HG03280 (cell line): ENCODE results near the gene SPAM1.
A peak's percentile ranks its signal among the peaks of the same experiment; 100 is the strongest.
"Not testable (repeated sequence)": the region's sequence is repeated elsewhere in the genome, so short reads cannot be mapped to it uniquely, and the experiment has no call there.

ENCODE experiments used
- ATAC-seq: cut with Tn5 transposase; IDR thresholded peaks from one replicate; pipeline ENCODE4 v1.9.1; 2021; ENCODE audit warnings: mild to moderate bottlenecking, moderate library complexity; ENCODE audit not compliant: unreplicated experiment

SPAM1 gene

DNA sequence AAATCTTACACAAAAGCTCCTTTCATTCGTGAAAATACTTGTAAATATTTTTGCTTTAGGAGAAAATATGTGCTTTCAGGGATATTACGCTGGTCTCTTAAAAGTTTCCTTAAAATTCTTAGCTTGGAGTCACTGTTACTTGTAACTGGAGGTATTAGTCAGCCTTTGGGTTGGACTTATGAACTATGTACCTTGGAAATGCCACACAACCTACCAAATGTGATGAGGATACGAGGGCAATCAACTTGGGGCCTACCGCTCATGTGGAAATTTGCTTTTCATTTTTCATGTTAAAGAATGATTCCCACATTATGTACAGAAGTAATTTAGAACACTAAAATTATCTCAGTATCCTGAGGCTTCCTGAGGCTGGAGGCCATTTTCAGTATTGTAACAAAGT is 23.1 kb downstream of the SPAM1 start:
- no peak for ATAC-seq

DNA sequence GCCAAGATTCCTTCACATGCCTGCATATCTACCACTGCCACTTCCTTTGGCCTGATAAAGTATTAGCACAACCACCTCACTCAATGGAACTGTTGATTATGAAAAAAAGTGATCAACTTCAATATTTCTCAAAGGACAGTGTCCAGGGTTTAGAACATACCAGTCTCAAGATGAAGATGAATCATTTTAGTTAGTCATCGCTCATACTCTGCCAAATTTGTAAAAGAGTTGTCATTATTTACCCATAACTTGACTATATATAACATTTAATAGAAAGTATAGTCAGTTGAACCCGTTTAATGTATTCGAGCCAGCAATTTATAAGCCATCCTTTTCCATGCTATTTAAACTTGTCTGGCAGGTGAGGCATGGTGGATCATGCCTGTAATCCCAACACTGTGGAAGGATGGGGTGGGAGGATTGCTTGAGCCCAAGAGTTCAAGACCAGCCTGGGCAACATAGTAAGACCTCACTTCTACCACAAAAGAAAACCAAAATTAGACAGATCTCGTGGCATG is 33.2 kb downstream of the SPAM1 start:
- no peak for ATAC-seq

DNA sequence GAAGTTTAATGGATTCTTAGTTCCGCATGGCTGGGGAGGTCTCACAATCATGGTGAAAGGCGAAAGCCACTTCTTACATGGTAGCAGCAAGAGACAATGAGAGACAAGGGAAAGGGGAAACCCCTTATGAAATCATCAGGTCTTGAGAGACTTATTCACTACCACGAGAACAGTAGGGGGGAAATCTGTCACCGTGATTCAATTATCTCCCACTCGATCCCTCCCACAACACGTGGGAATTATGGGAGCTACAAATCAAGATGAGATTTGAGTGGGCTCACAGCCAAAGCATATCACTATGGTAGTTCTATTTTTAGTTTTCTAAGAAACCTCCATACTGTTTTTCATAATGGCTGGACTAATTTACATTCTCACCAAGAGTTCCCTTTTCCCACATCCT is 36.7 kb downstream of the SPAM1 start:
- ATAC-seq: no peak

DNA sequence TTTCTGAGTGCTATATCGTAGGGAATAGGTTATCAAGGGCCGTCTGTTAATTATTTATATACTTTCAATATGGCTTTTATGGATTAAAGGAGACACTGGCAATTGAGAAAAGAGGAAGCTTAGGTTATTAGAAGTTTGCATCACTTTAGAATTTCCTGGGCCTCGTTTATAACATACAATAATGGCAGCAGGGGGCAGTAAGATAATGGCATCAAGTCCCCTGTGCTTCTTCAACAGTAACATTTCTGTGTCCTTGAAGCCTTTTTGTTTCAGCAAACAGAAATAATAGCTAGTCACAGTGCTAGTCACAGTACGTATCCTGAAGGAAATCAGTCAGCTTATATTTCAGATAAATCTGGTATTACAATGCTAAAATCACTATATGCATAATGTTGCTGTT is 41.9 kb downstream of the SPAM1 start:
- ATAC-seq: no peak

DNA sequence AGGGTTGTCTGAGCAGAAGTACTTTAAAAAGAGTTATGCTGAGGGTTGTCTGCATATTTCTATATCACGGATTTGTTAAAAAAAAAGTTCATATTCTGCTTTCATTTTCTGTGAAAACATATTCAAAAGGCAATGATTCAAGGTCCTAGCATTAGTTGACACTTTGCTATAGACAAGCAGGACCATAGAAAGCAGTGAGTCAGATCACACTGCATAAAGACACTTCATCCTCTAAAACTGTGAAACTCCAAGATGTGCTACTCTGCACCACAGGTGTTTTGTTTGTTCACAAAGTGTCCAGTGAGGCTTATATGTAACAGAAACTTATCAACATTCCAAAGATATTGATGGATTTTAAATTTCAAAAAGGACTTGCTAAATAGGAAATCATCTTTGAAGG is 47.0 kb downstream of the SPAM1 start:
- ATAC-seq: no peak

DNA sequence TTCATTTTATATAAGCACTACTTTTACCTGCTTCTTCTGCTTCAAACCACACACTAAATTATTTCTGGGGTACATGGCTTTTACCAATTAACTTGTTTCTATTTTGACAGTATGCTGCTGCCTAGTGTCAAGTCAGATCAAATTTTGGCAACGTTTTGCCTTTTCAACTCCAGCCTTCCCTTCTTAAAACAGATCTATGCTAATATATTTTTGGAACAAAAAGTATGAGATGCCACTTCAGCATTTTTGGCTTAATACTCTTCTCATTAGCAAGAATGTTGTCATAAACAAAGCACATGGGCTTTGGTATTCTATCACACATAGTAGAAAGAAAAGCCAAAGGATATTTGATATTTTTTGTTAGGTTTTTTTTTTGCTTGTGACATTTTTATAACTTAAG is 47.8 kb downstream of the SPAM1 start:
- no peak for ATAC-seq

DNA sequence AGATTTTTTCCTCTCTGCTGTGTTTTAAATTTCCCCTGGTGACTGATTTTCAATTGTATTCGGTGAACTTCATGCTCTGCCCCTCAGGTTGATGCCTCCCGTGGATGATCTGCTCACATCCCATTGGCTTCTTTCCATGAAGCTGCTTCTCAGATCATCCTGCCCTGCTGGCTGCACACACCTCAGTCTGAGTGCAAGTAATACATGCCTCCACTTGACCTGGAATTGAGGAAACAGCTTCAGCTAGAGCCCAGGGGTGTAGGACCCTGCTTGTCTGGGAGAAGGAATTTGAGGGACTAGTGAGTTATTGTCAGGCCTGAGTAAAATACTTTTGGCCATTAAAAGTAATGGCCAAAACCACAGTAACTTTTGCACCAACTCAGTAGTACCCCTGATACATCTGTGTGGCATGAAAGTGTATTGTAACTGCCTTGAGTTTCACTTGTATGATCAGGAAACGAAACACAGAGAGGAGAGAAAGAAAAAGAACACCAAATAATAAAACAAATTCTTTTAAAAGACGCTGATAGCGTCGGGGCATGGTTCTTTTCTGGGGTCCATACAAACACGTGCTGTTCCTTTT is 49.4 kb downstream of the SPAM1 start:
- ATAC-seq: peak; percentile 57

DNA sequence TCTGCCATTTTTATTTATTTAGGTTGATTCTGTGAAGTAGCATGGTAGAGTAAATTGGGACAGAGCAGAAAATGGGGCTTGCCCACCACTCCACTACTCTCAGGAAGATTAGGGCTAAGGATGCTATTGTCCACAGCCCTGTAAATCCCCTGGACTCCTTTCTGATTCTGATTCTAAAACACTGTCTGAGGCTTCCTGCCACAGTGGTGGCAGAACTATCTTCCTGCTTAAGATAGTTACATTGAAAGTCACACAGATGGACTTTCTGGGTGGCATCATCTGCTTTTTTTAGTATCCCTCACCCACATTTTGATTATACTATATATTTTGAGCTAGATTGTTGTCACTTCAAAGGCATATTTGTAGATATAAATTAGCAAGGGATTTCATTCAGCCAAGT is 50.0 kb downstream of the SPAM1 start:
- ATAC-seq: no peak

DNA sequence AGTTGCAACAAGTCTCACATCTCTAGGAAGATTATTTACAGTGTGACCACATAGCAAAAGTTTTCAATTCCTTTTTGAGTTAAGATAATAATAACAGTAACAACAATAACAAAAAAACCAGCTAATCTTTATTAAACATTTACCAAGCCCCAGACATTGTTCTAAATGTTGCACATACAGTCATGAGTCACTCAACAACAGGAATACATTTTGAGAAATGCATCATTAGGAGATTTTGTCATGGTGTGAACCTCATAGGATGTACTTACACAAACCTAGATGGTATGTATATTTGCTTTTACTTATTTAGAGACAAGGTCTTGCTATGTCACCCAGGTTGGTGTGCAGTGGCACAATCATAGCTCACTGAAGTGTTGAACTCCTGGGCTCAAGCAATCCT is 52.0 kb downstream of the SPAM1 start:
- no peak for ATAC-seq

DNA sequence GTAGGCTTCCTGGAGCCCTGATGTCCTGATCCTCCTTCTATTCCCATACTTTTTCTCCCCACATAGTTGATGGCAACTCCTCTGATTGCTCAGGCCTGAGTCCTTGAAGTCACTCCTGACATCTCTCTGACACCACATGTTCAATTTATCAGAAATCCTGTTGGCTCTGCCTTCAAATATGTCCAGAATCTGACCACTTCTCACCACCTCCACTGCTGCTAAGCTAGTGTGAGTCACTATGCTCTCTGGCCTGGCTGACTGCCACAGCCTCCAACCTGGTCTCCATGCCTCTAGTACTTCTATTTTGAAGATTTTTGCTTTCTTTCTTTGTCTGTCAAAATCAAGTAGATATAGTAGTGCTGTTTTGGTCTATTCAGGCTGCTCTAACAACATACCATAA is 54.8 kb downstream of the SPAM1 start:
- no peak for ATAC-seq

DNA sequence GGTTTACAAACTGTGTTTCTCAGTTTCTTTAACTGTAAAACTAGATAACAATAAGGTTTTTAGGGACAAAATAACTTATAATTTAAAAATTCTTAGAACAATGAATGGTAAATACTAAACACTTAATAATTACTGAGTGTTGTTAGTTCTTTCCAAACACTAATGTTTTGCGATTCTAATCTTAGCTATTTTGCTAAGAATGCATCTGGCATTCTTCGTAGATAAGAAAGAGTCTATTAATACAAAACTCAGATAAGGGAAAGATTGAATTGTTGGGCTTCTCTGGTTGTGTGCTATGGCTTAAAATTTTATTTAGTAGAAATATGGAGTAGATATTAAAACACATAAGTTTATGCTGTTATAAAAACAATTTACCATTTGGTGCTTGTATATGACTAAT is 62.4 kb downstream of the SPAM1 start:
- ATAC-seq: no peak

DNA sequence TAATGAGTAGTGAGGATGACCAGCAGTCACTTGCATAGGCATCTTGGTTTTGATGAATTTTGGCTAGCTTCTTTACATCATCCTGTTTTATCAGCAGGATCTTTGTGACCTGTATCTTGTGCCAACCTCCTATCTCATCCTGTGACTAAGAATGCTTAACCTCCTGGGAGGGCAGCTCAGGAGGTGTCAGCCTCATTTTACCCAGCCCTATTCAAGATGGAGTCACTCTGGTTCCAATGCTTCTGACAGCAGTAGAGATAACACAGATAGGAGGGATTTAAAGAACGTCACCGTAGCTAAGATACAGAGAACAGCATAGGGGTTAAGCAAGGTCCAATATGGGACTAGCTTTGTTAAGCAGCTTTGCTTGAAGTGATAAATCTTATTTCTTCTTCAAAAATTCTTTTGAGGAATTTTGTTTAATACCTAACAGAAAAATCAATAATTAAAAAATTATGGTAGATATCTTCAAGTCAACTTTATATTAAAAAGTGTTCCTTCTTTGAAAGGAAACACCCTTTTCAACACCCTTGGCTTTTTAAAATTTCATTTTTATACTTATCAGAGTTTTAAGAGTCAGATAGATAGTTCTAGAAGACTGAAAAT is 68.0 kb downstream of the SPAM1 start:
- ATAC-seq: no peak

DNA sequence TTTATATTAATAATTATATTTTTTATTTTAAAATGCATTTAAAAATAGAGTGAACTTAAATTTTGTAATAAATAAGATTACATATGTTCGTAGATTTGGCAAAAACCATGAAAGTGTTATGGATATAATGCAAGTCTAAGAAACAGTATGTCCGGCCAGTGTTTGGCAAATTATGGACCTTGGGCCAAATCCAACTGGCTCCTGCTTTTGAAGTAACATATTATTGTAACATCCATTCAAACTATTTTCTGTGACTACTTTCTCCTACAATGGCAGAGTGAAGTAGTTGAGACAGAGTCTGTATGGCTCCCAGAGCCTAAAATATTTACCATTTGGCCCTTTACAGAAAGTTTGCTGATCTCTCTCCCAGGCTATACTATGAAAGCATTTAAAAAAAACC is 69.0 kb downstream of the SPAM1 start:
- no peak for ATAC-seq

DNA sequence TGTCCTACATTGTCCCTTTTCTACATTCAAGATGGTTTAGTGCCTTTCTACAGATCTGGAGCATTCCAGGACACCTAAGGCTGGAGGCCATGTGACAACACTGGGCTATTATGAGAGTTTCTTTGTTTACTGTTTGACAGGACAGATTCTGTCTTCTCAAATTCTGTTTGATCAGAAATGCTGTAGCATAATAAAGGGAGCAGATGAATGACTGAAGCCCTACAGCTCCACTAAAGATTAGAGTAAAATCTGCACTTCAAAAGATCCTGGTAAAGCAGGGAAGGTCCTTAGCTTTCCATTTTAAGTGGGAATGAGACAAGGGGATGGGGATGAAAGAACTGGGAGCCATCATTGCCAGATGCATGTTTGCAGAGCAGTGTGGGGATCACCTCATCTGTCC is 69.4 kb downstream of the SPAM1 start:
- no peak for ATAC-seq

DNA sequence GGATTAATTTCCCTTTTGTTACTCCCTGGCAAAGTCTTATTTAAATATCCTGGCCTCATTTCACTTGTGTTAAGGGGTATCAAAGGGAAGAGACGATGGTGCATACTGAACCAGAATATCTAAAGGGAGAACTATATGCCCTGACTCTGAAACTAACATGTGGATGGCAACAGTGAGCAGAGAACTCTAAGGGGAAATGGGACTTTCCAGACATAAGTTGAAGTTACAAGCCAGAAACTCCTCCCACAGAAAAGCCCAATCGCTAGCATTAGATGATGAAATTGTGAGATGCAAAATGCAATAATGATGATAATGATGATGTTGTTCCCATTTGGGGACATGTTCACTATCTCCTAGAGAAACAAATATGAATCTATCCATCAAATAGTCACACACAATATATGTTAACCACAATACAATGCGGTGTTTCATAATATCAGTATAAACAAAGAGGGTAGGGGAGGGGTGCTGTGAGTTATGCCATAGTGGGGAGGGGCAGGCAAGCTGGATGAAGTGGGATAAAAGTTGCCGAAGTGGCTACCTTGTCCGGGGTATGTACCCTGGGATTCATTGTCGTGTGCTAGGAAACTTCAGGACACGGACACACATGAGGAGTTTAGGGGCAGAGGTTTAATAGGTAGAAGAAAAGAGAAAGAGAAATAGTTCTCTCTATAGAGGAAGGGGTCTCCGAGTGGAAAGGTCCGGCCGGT is 70.7 kb downstream of the SPAM1 start:
- no peak for ATAC-seq

DNA sequence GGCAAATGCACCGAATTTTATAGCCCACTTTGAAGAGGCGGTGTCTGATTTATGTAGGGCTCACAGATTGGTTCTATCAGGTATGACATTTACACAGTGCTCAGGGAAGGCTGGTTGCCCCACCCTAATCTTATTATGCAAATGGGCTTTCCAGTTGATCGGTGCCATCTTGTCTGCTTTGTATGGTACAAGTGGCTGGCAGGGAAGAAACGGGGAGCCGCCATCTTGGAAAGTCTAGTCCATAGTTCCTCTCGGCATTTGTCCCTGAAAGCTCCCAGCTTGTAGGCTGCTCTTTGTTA is 71.2 kb downstream of the SPAM1 start:
- ATAC-seq: no peak

DNA sequence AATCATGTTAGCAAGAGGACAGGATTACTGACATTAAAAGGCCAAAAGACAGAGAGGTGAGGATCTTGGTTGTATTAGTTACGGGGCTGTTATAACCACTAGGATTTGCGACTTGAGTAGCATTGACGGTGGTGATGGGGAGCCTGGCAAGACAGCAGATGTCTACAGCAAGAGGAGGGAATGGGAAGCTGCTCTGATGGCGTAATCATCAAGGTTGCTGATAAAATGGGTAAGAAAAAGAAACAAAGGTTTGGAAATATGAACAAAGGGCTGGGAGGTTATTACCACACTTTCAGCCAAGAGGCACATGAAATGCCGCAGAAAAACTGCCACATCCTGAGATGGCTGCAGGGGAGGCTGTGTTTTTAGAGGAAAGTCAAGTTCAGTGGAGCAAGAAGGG is 73.9 kb downstream of the SPAM1 start:
- no peak for ATAC-seq

DNA sequence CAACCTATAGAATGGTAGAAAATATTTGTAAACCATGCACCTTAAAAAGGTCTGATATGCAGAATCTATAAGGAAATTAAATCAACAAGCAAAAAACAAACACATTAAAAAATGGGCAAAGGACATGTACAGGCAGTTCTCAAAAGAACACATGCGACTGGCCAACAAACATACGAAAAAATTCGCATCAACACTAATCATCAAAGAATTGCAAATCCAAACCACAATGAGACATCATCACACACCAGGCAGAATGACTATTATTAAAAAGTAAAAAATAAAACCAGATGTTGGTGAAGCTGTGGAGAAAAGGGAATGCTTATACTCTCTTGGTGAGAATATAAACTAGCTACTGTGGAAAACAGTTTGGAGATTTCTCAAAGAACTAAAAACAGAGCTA is 74.7 kb downstream of the SPAM1 start:
- ATAC-seq: no peak

DNA sequence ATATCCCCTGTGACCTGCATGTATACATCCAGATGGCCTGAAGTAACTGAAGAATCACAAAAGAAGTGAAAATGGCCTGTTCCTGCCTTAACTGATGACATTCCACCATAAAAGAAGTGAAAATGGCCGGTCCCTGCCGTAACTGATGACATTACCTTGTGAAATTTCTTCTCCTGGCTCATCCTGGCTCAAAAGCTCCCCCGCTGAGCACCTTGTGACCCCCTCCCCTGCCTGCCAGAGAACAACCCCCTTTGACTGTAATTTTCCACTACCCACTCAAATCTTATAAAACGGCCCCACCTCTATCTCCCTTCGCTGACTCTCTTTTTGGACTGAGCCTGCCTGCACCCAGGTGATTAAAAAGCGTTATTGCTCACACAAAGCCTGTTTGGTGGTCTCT is 83.3 kb downstream of the SPAM1 start:
- not testable (repeated sequence) for ATAC-seq

DNA sequence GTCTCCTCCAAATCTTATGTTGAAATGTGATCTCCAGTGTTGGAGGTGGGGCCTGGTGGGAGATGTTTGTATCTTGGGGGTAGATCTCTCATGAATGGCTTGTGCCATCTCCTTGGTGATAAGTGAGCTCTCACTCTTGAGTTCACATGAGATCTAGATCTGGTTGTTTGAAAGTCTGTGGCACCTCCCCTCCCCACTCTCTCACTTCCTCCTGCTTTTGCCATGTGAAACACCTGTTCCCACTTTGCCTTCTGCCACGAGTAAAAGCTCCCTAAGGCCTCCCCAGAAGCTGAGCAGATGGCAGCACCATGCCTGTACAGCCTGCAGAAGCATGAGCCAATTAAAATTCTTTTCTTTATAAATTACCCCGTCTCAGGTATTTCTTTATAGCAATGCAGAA is 84.3 kb downstream of the SPAM1 start:
- ATAC-seq: no peak
